Skeletal muscle tissue (tissue), 4 donors: Measurements from ENCODE around the gene GAS6. TPM values are rescaled to one million over a fixed set of nuclear protein-coding genes. Genes with fewer than 3 reads are reported as not detected.
"Not testable (repeated sequence)": the region's sequence is repeated elsewhere in the genome, so short reads cannot be mapped to it uniquely, and the experiment has no call there.

Source experiments
- H3K27ac ChIP-seq: one replicate; pipeline ENCODE4 v1.7.0; 2013; ENCODE audit warnings: mild to moderate bottlenecking, low read depth, low read length, inconsistent platforms
- H3K27me3 ChIP-seq, 3 donors: one replicate each; pipeline ENCODE4 v1.7.0; 2013; ENCODE audit warnings: low read length in 3 of 3; ENCODE audit not compliant: control insufficient read depth in 3 of 3, insufficient read depth in 3 of 3
- H3K36me3 ChIP-seq, 3 donors: one replicate each; pipeline ENCODE4 v1.7.0; 2013; ENCODE audit warnings: low read length in 3 of 3; ENCODE audit not compliant: control insufficient read depth in 3 of 3, insufficient read depth in 3 of 3
- H3K4me1 ChIP-seq, 3 donors: one replicate each; pipeline ENCODE4 v1.7.0; 2013; ENCODE audit warnings: low read length in 3 of 3, mild to moderate bottlenecking in 3 of 3; ENCODE audit not compliant: control insufficient read depth in 3 of 3, insufficient read depth in 3 of 3
- H3K4me3 ChIP-seq, 3 donors: one replicate each; pipeline ENCODE4 v1.7.0; 2013; ENCODE audit warnings: low read length in 3 of 3
- H3K9ac ChIP-seq, 3 donors: one replicate each; pipeline ENCODE4 v1.7.0; 2013; ENCODE audit warnings: low read length in 3 of 3, mild to moderate bottlenecking in 3 of 3, moderate library complexity in 2 of 3, low read depth in 1 of 3
- H3K9me3 ChIP-seq, 3 donors: one replicate each; pipeline ENCODE4 v1.7.0; 2013; ENCODE audit warnings: low read length in 3 of 3; ENCODE audit not compliant: control insufficient read depth in 3 of 3
- total RNA-seq: library from RNA; depleted of rRNA; stranded (reverse); fragments of >200 nt; gene quantifications from one replicate; pipeline ENCODE4 v1.2.3, GENCODE V29; 2014
- donor health status: Osteomylitis.

GAS6 gene
- total RNA-seq, 1 donor from 2014 or later = 25.1 TPM

- Histone ChIP-seq H3K4me1 (peaks cover 0 to 2% (median 0%) of the 10 kb centered on the region in 3 donors), H3K36me3 (no peaks in the 10 kb centered on the region), H3K9ac (no peak overlapping the region), H3K27ac (no peak overlapping the region), H3K4me3 (no peak overlapping the region), H3K9me3 (peaks cover 4 to 6% (median 5%) of the 10 kb centered on the region in 3 donors), H3K27me3 (peaks cover 0 to 4% (median 0%) of the 10 kb centered on the region in 3 donors)
Measured at GRCh38 chr13:113803409-113804016, 60.4 kb downstream of the GAS6 start.

DNA sequence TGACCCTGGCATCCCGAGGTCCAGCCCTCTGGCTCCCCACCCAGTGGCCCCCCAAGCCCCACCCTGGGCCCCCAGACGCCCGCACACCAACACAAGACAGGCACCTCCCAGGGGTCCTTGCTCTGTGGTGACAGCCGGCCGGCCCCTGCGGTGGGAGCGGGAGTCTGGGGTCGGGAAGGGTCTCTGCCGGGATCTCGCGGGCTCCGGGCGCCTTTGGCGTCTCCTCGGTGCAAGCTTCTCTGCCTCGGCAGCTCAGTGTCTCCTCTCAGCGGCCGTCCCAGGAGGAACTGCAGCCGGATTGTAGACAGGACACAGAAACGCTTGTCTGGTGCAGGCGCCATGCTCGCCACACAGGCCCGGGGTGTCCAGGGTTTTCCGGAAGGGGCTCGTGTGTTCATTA, 61.1 kb downstream of the GAS6 start:
- H3K4me1 ChIP-seq = peaks cover 0 to 2% (median 0%) of the 10 kb centered on the region in 3 donors
- H3K27me3 ChIP-seq = peaks cover 0 to 5% (median 4%) of the 10 kb centered on the region in 3 donors
- no peaks in the 10 kb centered on the region for H3K9me3 ChIP-seq
- H3K36me3 ChIP-seq = no peaks in the 10 kb centered on the region
- no peak overlapping the region for H3K9ac ChIP-seq
- H3K27ac ChIP-seq = no peak overlapping the region
- no peak overlapping the region for H3K4me3 ChIP-seq

- Histone ChIP-seq H3K4me1 (peaks cover 0 to 2% (median 0%) of the 10 kb centered on the region in 3 donors), H3K36me3 (no peaks in the 10 kb centered on the region), H3K9ac (no peak overlapping the region), H3K27me3 (peaks cover 0 to 6% (median 4%) of the 10 kb centered on the region in 3 donors), H3K27ac (no peak overlapping the region), H3K9me3 (no peaks in the 10 kb centered on the region), H3K4me3 (no peak overlapping the region)
Measured at GRCh38 chr13:113802090-113802531, 61.8 kb downstream of the GAS6 start.

- H3K27me3 ChIP-seq = peaks cover 6 to 11% (median 6%) of the 10 kb centered on the region in 3 donors
- H3K4me3 ChIP-seq = no peak overlapping the region
- peaks cover 0 to 2% (median 0%) of the 10 kb centered on the region in 3 donors for H3K4me1 ChIP-seq
- no peaks in the 10 kb centered on the region for H3K9me3 ChIP-seq
- no peak overlapping the region for H3K27ac ChIP-seq
- H3K9ac ChIP-seq = no peak overlapping the region
- H3K36me3 ChIP-seq = peaks cover 0 to under 1% (median 0%) of the 10 kb centered on the region in 3 donors
Measured at GRCh38 chr13:113801289-113801961, 62.5 kb downstream of the GAS6 start.

DNA sequence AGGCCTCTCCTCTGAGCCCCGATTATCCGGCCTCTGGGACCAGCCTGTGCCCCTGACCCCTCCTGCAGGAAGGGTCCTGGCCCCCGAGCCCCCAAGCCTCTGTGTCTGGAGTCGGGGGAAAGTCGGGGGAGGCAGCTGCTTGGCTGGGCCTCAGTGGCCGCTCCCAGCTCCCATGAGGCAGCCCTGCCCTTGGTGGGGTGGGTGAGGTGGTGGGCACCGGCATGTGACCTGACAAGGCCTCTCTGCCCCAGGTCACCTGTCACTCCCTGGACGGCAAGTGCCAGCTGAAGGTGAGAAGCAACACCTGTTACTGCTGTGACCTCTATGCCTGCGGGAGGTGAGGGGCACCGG, 63.3 kb downstream of the GAS6 start:
- peaks cover 0 to 3% (median 0%) of the 10 kb centered on the region in 3 donors for H3K36me3 ChIP-seq
- no peaks in the 10 kb centered on the region for H3K9me3 ChIP-seq
- H3K9ac ChIP-seq = no peak overlapping the region
- H3K4me1 ChIP-seq = peaks cover 0 to 2% (median 0%) of the 10 kb centered on the region in 3 donors
- H3K27me3 ChIP-seq = peaks cover 14 to 18% (median 15%) of the 10 kb centered on the region in 3 donors
- H3K4me3 ChIP-seq = no peak overlapping the region
- H3K27ac ChIP-seq = no peak overlapping the region

DNA sequence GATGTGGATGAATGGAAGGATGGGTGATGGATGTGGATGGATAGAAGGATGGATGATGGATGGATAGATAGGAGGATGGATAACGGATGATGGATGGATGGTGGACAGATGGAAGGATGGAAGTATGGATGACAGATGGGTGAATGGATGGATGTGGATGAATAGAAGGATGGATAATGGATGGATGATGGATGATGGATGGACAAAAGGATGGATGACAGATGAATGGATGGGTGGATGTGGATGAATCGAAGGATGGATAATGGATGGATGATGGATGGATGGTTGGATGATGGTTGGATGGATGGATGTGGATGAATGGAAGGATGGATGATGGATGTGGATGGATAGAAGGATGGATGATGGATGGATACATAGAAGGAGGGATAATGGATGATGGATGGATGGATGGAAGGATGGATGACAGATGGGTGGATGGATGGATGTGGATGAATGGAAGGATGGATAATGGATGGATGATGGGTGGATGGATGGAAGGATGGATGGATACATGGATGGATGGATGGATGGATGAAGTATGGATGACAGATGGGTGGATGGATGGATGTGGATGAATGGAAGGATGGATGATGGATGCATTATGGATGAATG, 65.6 kb downstream of the GAS6 start:
- no peaks in the 10 kb centered on the region for H3K9me3 ChIP-seq
- no peak overlapping the region for H3K4me3 ChIP-seq
- peaks cover 0 to 3% (median 0%) of the 10 kb centered on the region in 3 donors for H3K36me3 ChIP-seq
- no peak overlapping the region for H3K27ac ChIP-seq
- H3K27me3 ChIP-seq = peaks cover 29 to 35% (median 29%) of the 10 kb centered on the region in 3 donors
- peaks cover 0 to 2% (median 0%) of the 10 kb centered on the region in 3 donors for H3K4me1 ChIP-seq
- H3K9ac ChIP-seq = no peak overlapping the region

GRCh38 chr13:113796964-113797676, 66.8 kb downstream of the GAS6 start:
- Histone ChIP-seq H3K4me1 (peaks cover 0 to 2% (median 0%) of the 10 kb centered on the region in 3 donors), H3K9ac (no peak overlapping the region), H3K9me3 (no peaks in the 10 kb centered on the region), H3K36me3 (peaks cover 0 to 3% (median 0%) of the 10 kb centered on the region in 3 donors), H3K27me3 (peaks cover 29 to 39% (median 39%) of the 10 kb centered on the region in 3 donors), H3K27ac (no peak overlapping the region), H3K4me3 (no peak overlapping the region)

DNA sequence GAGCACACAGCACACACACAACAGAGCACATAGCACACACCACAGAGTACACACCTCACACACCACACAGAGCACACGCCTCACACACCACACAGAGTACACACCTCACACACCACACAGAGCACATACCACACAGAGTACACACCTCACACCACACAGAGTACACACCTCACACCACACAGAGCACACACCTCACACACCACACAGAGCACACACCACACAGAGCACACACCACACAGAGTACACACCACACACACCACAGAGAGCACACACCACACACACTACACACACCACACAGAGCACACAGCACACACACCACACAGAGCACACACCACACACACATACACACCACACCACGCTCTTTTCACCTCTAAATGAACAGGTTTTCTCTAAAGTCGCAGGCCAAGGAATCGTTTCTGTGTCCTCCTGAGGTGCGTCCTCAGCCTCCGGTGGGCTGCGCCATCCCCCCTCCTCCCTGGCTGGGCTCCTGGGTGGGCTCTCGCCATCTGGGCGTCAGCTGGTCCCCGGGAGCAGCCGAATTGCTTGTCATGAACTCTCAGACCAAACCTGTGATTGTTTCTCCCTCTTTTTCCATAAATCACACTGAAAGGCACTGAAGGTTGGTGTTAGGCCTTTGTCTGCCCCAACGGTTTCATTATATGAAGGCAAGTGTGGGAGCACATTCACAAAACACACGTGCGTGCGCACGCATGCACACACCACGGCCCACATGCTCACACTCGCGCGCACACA, 67.5 kb downstream of the GAS6 start:
- H3K4me3 ChIP-seq = no peak overlapping the region
- H3K4me1 ChIP-seq = no peaks in the 10 kb centered on the region
- peaks cover 29 to 46% (median 45%) of the 10 kb centered on the region in 3 donors for H3K27me3 ChIP-seq
- H3K27ac ChIP-seq = no peak overlapping the region
- H3K36me3 ChIP-seq = peaks cover 0 to 3% (median 0%) of the 10 kb centered on the region in 3 donors
- H3K9me3 ChIP-seq = no peaks in the 10 kb centered on the region
- no peak overlapping the region for H3K9ac ChIP-seq

GRCh38 chr13:113795362-113795761, 68.5 kb downstream of the GAS6 start:
- H3K4me3 ChIP-seq, H3K36me3 ChIP-seq, H3K9ac ChIP-seq, H3K27ac ChIP-seq, H3K9me3 ChIP-seq, H3K4me1 ChIP-seq: not testable (repeated sequence)
- H3K27me3 ChIP-seq = peaks cover 29 to 53% (median 50%) of the 10 kb centered on the region in 3 donors
